Ishikawa (cell line): ENCODE data around the gene ZNF160.

ENCODE experiments used
- CEBPB ChIP-seq: IDR thresholded peaks from 2 replicates; pipeline ENCODE4 v1.6.1; 2012
- EP300 ChIP-seq: IDR thresholded peaks from 2 replicates; pipeline ENCODE4 v1.6.1; 2012; ENCODE audit warnings: borderline replicate concordance
- MAX ChIP-seq: IDR thresholded peaks from 2 replicates; pipeline ENCODE4 v1.6.1; 2012
- TEAD4 ChIP-seq: IDR thresholded peaks from 2 replicates; pipeline ENCODE4 v1.6.1; 2012

GRCh38 chr19:53079313-53079924 lies 23.8 kb downstream of the ZNF160 start:
- no peak for TF ChIP-seq MAX
- TF ChIP-seq TEAD4 = no peak
- no peak for TF ChIP-seq EP300
- no peak for TF ChIP-seq CEBPB
